Effector memory CD8-positive, alpha-beta T cell (primary cell): ENCODE results near the gene TMX4.

Experiments used
- ATAC-seq: fragments of 150-1000 bp; cut with Tn5 transposase; replicated peaks from 2 replicates; pipeline ENCODE4 v1.10.0; 2021; ENCODE audit warnings: mild to moderate bottlenecking, moderate library complexity
- DNase-seq, 3 experiments: peaks; one replicate each; pipeline ENCODE4 v3.0.0; 2021
- H3K27ac Mint-ChIP-seq, 2 donors: one replicate each; pipeline ENCODE4 v1.8.0; 2022; ENCODE audit warnings: mild to moderate bottlenecking in 2 of 2, mixed read lengths in 2 of 2, moderate library complexity in 2 of 2
- H3K27me3 Mint-ChIP-seq, 2 donors: one replicate each; pipeline ENCODE4 v1.8.0; 2022; ENCODE audit warnings: mixed read lengths in 2 of 2
- H3K36me3 Mint-ChIP-seq: one replicate; pipeline ENCODE4 v1.8.0; 2022; ENCODE audit warnings: mild to moderate bottlenecking, moderate library complexity, mixed read lengths; ENCODE audit not compliant: insufficient read depth
- H3K4me1 Mint-ChIP-seq, 2 donors: one replicate each; pipeline ENCODE4 v1.8.0; 2022; ENCODE audit warnings: low read depth in 2 of 2, mixed read lengths in 2 of 2
- H3K4me3 Mint-ChIP-seq, 2 donors: one replicate each; pipeline ENCODE4 v1.8.0; 2022; ENCODE audit warnings: mild to moderate bottlenecking in 2 of 2, mixed read lengths in 2 of 2, moderate library complexity in 2 of 2
- H3K9me3 Mint-ChIP-seq, 2 donors: one replicate each; pipeline ENCODE4 v1.8.0; 2022; ENCODE audit warnings: mixed read lengths in 2 of 2

Gene TMX4

DNA sequence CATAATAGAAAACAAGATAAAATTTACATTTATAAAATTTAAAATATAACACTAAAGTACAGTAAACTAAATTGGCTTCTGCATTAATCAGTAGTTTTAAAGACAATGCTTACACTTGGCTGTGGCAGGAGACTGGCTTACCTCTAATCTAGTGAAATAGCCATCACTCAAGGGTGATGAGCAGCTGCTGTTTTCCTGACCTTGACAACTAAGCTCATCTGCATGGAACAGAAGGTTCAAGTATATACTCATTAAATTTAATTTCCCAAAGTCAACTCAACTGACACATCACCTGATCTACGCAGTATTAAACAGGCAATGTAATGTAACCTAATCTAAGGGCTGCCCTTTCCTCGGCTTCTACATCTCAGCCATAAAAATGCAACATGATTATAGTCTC, 14.5 kb downstream of the TMX4 start:
- H3K27ac Mint-ChIP-seq = no peak overlapping the region
- DNase-seq (no peak), ATAC-seq (no peak)
- H3K27me3 Mint-ChIP-seq = no peaks in the 10 kb centered on the region
- no peak overlapping the region for H3K4me3 Mint-ChIP-seq
- no peaks in the 10 kb centered on the region for H3K9me3 Mint-ChIP-seq
- peaks cover 50% of the 10 kb centered on the region for H3K36me3 Mint-ChIP-seq
- peaks cover 15 to 42% of the 10 kb centered on the region in 2 donors for H3K4me1 Mint-ChIP-seq

DNA sequence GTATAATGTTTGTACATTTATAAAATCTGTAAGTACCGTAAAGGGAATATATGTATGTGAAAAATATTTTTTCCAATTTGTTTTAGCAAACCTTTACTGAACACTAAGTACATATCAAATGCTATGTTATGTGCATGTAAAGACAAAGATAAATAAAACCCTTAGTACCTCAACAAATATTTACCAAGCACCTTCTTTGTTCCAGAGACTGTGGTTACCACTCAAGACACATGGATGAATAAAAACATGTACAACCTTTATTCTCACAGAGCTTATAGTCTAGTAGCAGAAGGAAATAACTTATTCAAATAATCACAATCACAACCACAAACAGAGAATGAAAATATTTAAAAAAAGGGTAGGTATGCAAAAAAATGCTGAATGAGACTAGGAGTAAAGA, 17.5 kb downstream of the TMX4 start:
- DNase-seq (no peak), ATAC-seq (no peak)
- Mint-ChIP-seq H3K27ac (no peak overlapping the region), H3K4me3 (no peak overlapping the region), H3K9me3 (no peaks in the 10 kb centered on the region), H3K27me3 (no peaks in the 10 kb centered on the region), H3K36me3 (peaks cover 45% of the 10 kb centered on the region), H3K4me1 (peaks cover 10 to 34% of the 10 kb centered on the region in 2 donors)

DNA sequence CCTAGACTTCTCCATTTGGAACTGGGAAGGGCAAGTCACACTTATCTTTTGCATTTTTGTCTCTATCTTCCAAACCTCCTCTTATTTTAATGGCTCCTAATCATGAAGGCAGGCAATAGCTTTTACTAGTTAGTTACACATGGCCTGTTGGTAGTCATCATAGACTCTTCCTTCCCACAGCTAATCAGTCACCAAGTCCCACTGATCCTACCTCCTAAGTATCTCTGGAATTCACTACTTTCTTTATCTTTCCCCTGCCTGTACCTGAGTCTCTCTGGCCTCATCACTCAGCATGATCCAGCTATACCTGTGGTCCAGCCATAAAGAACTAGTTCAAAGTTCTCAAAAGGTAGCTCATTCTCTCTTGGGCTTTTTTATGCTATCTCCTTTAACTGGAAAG, 18.8 kb downstream of the TMX4 start:
- Mint-ChIP-seq H3K27me3 (no peaks in the 10 kb centered on the region), H3K9me3 (no peaks in the 10 kb centered on the region), H3K36me3 (peaks cover 33% of the 10 kb centered on the region), H3K4me1 (peaks cover 7 to 27% of the 10 kb centered on the region in 2 donors), H3K27ac (peak overlapping the region in 1 of 2 donors; percentile 2), H3K4me3 (no peak overlapping the region)
- no peak for DNase-seq
- ATAC-seq = no peak

DNA sequence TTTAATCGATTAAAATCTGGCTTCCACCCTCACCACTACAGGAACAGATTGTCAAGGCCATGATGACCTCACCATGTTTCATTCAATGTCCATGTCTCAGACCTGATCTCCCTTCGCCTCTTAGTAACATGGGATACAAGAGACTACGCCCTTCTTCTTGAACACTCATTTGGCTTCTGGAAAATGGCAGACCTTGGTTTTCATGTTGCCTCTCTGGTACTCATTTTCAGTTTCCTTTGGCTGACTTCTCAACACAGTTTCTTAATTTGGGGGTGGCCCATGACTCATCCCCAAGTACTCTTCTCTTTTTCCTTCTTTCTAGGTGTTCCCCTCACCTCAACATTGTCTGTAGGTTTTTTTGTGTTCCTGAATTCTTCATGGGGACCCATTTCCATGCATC, 22.7 kb downstream of the TMX4 start:
- Mint-ChIP-seq H3K9me3 (peaks cover 0 to 7% of the 10 kb centered on the region in 2 donors), H3K36me3 (peaks cover 41% of the 10 kb centered on the region), H3K4me1 (peaks cover 0 to 10% of the 10 kb centered on the region in 2 donors), H3K27ac (no peak overlapping the region), H3K27me3 (no peaks in the 10 kb centered on the region), H3K4me3 (no peak overlapping the region)
- DNase-seq (no peak), ATAC-seq (no peak)

DNA sequence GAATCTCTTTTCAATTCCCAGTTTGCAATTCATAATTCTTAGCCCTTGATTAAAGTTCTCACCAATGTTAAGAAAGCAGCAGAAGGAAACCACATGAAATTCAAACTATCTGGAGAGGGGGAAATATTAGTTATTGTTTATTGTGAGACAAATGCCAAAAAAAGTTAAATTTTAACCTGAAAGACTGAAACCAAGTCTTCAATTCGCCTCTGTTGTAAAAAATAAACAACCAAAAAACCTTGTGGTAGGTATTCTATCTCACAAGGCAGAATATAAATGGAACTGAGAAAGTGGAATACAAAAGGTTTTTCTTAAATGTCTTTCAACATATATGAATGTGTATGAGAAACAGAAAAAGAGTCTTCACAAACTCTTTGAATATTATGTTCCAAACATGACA, 24.8 kb downstream of the TMX4 start:
- peaks cover 0 to 14% of the 10 kb centered on the region in 2 donors for H3K4me1 Mint-ChIP-seq
- peaks cover 40% of the 10 kb centered on the region for H3K36me3 Mint-ChIP-seq
- ATAC-seq (no peak), DNase-seq (no peak)
- no peaks in the 10 kb centered on the region for H3K27me3 Mint-ChIP-seq
- H3K27ac Mint-ChIP-seq = peak overlapping the region in 1 of 2 donors; percentile 19
- peaks cover 0 to 7% of the 10 kb centered on the region in 2 donors for H3K9me3 Mint-ChIP-seq
- no peak overlapping the region for H3K4me3 Mint-ChIP-seq

DNA sequence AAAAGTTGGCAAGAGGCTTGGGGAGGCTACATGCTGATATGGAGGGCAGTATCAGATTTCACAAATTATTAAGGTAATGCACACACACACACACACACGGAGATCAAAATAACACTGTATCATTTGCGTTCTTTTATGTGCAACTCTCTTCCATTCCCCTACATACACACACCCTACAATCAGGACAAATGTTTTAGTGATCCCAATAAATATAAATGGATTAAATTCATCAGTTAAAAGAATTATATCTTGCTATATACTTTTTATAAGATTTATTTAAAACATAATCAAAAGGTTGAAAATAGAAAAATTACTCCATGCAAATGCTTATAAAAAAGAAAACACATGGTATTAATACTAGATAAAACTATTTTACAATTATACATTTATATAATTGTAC, 25.9 kb downstream of the TMX4 start:
- DNase-seq = no peak
- Mint-ChIP-seq H3K27ac (no peak overlapping the region), H3K4me1 (peaks cover 0 to 14% of the 10 kb centered on the region in 2 donors), H3K4me3 (no peak overlapping the region), H3K27me3 (no peaks in the 10 kb centered on the region), H3K36me3 (peaks cover 35% of the 10 kb centered on the region), H3K9me3 (peaks cover 0 to 7% of the 10 kb centered on the region in 2 donors)
- ATAC-seq = no peak

DNA sequence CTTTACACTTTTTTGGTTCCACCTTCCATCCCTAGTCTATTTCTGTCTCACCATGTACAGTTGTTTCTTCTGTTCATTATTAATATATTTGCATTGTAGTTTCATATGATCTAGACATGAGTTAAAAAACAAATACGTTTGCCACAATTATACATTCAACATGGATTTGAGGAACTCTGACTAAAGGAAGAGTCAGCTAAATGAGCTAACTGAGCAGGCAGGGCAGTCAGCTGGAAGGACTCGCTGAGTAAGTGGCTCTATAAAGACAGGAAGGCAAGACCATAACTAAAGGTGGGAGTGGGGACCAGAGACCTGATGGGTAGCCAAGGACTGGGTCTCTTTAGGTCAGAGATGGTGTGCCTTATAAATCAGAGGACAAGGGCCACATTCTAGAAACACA, 26.3 kb downstream of the TMX4 start:
- H3K36me3 Mint-ChIP-seq = peaks cover 36% of the 10 kb centered on the region
- ATAC-seq = no peak
- no peaks in the 10 kb centered on the region for H3K27me3 Mint-ChIP-seq
- peaks cover 0 to 7% of the 10 kb centered on the region in 2 donors for H3K9me3 Mint-ChIP-seq
- no peak overlapping the region for H3K27ac Mint-ChIP-seq
- DNase-seq = no peak
- H3K4me3 Mint-ChIP-seq = no peak overlapping the region
- H3K4me1 Mint-ChIP-seq = peaks cover 0 to 14% of the 10 kb centered on the region in 2 donors

DNA sequence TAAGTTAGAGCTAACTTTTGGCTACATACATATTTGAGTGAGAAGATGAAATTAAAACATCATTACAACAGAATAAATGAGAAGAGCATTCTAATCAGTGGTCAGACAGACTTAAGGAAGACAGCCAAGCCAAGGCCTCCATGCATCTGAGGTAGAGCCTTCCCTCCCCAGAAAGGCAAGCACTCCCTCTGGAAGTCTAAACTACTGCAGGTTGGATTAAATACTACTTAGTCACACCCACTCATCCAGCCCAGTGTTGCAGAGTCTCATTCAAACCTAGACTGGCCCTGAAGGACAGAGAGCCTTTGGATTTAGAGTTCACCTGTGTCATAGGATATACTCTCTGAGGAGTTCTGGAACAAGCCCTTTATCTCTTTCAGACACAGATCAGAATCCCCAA, 29.2 kb downstream of the TMX4 start:
- peaks cover 0 to 7% of the 10 kb centered on the region in 2 donors for H3K9me3 Mint-ChIP-seq
- peak overlapping the region in 1 of 2 donors; percentile 13 for H3K27ac Mint-ChIP-seq
- H3K4me1 Mint-ChIP-seq = peaks cover 0 to 14% of the 10 kb centered on the region in 2 donors
- ATAC-seq (no peak), DNase-seq (no peak)
- no peak overlapping the region for H3K4me3 Mint-ChIP-seq
- no peaks in the 10 kb centered on the region for H3K27me3 Mint-ChIP-seq
- peaks cover 56% of the 10 kb centered on the region for H3K36me3 Mint-ChIP-seq

DNA sequence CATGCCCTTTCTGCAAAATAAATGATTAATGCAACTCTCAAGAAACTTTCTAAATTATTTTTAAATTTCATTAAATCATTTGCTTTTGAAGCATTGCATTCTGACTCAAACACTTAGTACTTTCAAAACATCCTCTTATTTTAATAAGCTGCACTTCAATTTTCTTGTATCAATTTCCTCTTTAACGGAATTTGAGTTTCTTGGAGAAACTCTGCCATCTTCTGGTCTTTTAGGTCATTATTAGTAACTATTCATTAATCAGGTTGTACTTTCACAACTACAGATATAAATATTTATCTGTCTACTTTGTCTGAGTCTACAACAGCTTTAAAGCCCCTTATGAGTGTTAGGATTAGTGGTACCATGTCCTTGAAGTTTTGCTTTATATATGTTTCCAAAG, 30.2 kb downstream of the TMX4 start:
- ATAC-seq = no peak
- peaks cover 56% of the 10 kb centered on the region for H3K36me3 Mint-ChIP-seq
- DNase-seq = no peak
- peaks cover 0 to 4% of the 10 kb centered on the region in 2 donors for H3K9me3 Mint-ChIP-seq
- peak overlapping the region in 1 of 2 donors; percentile 13 for H3K27ac Mint-ChIP-seq
- H3K27me3 Mint-ChIP-seq = no peaks in the 10 kb centered on the region
- H3K4me1 Mint-ChIP-seq = peaks cover 0 to 14% of the 10 kb centered on the region in 2 donors
- no peak overlapping the region for H3K4me3 Mint-ChIP-seq

DNA sequence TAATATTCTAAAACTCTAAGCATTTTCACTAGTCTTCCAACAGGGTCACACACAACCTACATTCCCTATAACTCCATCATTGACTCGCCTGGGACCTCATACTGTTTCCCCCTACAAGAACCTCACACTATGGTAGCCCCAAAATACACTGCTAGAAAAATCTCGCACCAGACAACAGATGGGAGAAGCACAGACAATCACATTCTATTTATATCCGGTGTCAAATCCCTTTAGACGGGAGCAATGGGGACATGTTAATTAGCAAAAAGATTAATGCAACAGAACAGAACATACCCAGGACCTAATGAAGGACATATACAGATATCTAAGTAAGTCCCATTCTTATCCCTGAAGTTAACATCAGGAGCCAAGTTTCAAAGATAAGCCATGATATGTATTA, 33.6 kb downstream of the TMX4 start:
- peak overlapping the region; percentile 79 to 86 for H3K27ac Mint-ChIP-seq
- no peak overlapping the region for H3K4me3 Mint-ChIP-seq
- DNase-seq (no peak), ATAC-seq (no peak)
- peaks cover 73% of the 10 kb centered on the region for H3K36me3 Mint-ChIP-seq
- peaks cover under 1 to 14% of the 10 kb centered on the region in 2 donors for H3K4me1 Mint-ChIP-seq
- no peaks in the 10 kb centered on the region for H3K27me3 Mint-ChIP-seq
- H3K9me3 Mint-ChIP-seq = no peaks in the 10 kb centered on the region

DNA sequence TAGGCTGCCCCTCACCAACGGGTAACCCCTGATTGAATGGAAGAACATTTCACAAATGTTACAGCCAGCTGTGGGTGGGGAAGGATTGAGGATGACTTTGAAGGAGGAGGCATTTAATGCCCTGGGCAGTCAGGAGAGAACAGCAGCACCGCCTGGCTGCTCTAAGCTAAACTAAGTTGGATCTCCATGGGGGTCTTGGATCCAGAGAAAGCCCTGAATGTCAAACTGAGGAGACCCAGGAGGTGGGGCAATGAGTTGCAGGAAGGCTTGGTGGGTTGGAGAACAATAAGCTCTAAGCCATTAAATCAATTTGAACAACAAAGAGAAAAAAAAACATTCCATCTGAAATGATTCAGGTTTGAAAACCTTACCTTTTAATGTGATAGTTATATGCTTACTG, 35.4 kb downstream of the TMX4 start:
- no peaks in the 10 kb centered on the region for H3K9me3 Mint-ChIP-seq
- no peak for DNase-seq
- peak overlapping the region in 1 of 2 donors; percentile 62 for H3K27ac Mint-ChIP-seq
- peaks cover 72% of the 10 kb centered on the region for H3K36me3 Mint-ChIP-seq
- no peaks in the 10 kb centered on the region for H3K27me3 Mint-ChIP-seq
- ATAC-seq = no peak
- H3K4me1 Mint-ChIP-seq = peaks cover 4 to 16% of the 10 kb centered on the region in 2 donors
- no peak overlapping the region for H3K4me3 Mint-ChIP-seq

DNA sequence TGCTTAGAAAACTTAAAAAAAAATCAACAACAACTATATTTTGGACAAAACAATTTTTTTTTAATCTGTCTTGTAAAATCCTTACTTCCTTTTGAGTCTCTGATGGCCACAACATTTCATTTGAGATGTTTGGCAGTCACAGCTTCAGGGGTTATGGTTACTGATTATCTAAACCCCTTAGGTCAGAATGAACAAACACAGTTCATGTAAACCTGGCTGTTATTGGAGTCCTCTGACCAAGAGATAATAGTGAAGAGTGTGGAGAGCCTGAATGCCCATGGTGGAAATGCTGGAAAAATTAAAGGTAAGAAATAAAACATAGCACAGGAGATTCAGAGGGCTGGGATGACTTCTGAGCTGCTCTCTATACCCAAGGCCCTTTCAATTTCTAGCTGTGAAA, 38.2 kb downstream of the TMX4 start:
- Mint-ChIP-seq H3K4me1 (peaks cover 4 to 16% of the 10 kb centered on the region in 2 donors), H3K9me3 (no peaks in the 10 kb centered on the region), H3K27me3 (no peaks in the 10 kb centered on the region), H3K36me3 (peaks cover 59% of the 10 kb centered on the region), H3K4me3 (no peak overlapping the region), H3K27ac (peak overlapping the region; percentile 4 to 5)
- DNase-seq (no peak), ATAC-seq (no peak)

DNA sequence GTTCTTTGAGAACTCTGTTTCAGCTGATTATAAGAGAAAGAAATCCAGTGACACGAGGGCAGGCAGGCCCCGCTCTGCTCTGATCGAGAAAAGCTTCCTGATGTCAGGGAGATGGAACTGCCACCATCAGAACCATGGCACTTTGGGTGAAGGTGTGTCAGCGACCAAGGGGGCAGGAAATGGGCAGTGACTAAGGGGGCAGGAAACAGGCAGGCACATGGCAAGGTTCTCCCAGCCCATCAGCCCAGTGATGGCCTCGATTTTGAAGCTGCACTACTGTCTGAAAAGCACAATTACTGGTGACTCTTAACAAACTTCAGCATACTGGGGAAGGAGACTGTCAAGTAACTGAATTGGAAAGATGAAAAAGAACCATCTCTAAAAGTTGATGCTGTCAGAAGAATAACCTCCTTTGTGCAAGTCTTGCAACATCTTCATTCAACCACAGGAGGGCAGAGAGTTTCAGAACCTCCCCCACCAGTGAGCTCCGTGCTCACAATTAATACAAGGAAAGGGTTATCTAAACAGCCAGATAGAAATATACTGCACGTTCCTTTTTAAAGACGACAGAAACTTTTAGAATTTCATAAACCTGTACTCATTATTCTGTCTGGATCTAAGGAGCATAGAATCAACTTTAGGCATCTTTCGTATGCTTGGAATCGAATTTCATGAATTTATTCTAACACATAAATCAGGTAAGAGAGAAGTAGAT, 39.1 kb downstream of the TMX4 start:
- Mint-ChIP-seq H3K4me3 (no peak overlapping the region), H3K36me3 (peaks cover 55% of the 10 kb centered on the region), H3K4me1 (peaks cover 4 to 16% of the 10 kb centered on the region in 2 donors), H3K27ac (peak overlapping the region; percentile 4 to 5), H3K9me3 (no peaks in the 10 kb centered on the region), H3K27me3 (no peaks in the 10 kb centered on the region)
- DNase-seq (no peak), ATAC-seq (peak; percentile 60)

DNA sequence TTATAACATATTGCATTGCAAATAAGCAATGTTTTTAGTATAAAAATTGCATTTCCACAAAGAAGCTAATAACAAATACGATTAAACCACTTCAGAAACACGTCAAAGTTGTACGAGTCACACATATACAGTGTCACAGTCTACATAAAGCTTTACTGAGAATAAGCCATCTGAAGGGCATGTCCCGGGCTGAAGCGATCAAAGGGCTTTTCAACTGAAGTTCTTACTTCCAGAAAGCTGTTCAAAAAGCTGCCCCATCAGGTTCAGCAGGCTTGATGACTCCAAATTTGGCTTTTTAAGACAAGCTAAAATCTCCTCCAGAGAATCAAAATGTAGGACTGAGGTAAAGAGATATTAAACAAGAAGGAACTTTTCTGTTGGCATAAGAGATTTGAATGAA, 41.9 kb downstream of the TMX4 start:
- Mint-ChIP-seq H3K27ac (no peak overlapping the region), H3K9me3 (no peaks in the 10 kb centered on the region), H3K4me1 (peaks cover 4 to 16% of the 10 kb centered on the region in 2 donors), H3K27me3 (no peaks in the 10 kb centered on the region), H3K36me3 (peaks cover 32% of the 10 kb centered on the region), H3K4me3 (no peak overlapping the region)
- DNase-seq (no peak), ATAC-seq (no peak)
